ENCODE data around the gene GPSM1. TPM values are rescaled to one million over a fixed set of nuclear protein-coding genes. Genes with fewer than 3 reads are reported as not detected.

The GPSM1 gene
- total and polyA plus RNA-seq, 9 of the 15 experiments (the other 6 are each of a cell fraction or from before 2014, with no cell fraction given): 0.04 to 14.2 (median 3.1) TPM

GRCh38 chr9:136346157-136346481, 18.8 kb downstream of the GPSM1 start:
- in situ Hi-C loops (cut with MboI): loop anchor here (25.0 kb wide), 1 partner anchor 291 kb away; no protein-coding TSS in a partner anchor
- Histone ChIP-seq H2AFZ (ENCODE audit: low read depth, low read length) (peak overlapping the region; percentile 87), H3K4me3 (no peak overlapping the region), H3K27ac (ENCODE audit: extremely low read depth, low read depth, low read length) (peak overlapping the region; percentile 1; the same call in 1 of the 3 replicates), H3K27me3 (ENCODE audit: control insufficient read depth in 2 of 2, insufficient read depth in 2 of 2, low read length in 2 of 2) (no peaks in the 10 kb centered on the region), H3K79me2 (ENCODE audit: control insufficient read depth, insufficient read depth, low read length) (no peaks in the 10 kb centered on the region), H3K36me3 (ENCODE audit: control insufficient read depth, insufficient read depth, low read length) (no peaks in the 10 kb centered on the region), H3K9me1 (ENCODE audit: control insufficient read depth, insufficient read depth, low read length) (peaks cover 6% of the 10 kb centered on the region), H4K20me1 (replicated peaks; ENCODE audit: control insufficient read depth, insufficient read depth, low read length) (no peaks in the 10 kb centered on the region), H3K4me2 (ENCODE audit: insufficient read depth, low read length) (peak overlapping the region; percentile 66), H3K4me1 (replicated peaks in 1 of 2; ENCODE audit: control insufficient read depth in 2 of 2, insufficient read depth in 2 of 2, low read length in 2 of 2) (peaks cover 19 to 96% of the 10 kb centered on the region in 2 experiments), H3K9ac (ENCODE audit: insufficient read depth in 1 of 2, low read depth in 2 of 2, low read length in 2 of 2) (peak overlapping the region; percentile 34 to 91; a peak in 3 of 4 replicates), H3K9me3 (replicated peaks; ENCODE audit: control insufficient read depth, insufficient read depth, low read depth, low read length) (no peaks in the 10 kb centered on the region)
- TF ChIP-seq NRF1 (conservative IDR thresholded peaks at IDR 0.05 in 1 of 2, IDR thresholded peaks at IDR 0.05 in 1 of 2): 0 out of 4 replicates have a peak, but pooled peaks of 1 of the 2 experiments have one; percentile 9
- peak; percentile 4 for TF ChIP-seq SAP30 (IDR thresholded peaks at IDR 0.05; ENCODE audit: borderline replicate concordance, insufficient read depth, low read depth, low read length, poor library complexity, severe bottlenecking)
- peak; percentile 32; the same call in 1 of the 2 replicates for TF ChIP-seq RBFOX2 (IDR thresholded peaks at IDR 0.05; ENCODE audit: low read depth, low read length)
- TF ChIP-seq FOXP1 (CRISPR knock-in tag; IDR thresholded peaks at IDR 0.05): peak; percentile 33; the same call in 1 of the 2 replicates
- no peak for TF ChIP-seq RFX7 (CRISPR knock-in tag; IDR thresholded peaks at IDR 0.05)
- TF ChIP-seq XRCC4 (IDR thresholded peaks at IDR 0.05; ENCODE audit: extremely low read depth, insufficient read depth, insufficient read length): no peak
- peak; percentile 46; the same call in 1 of the 2 replicates for TF ChIP-seq USF1 (CRISPR knock-in tag; IDR thresholded peaks at IDR 0.05)
- peak; percentile 67 for TF ChIP-seq PCBP1 (IDR thresholded peaks at IDR 0.05; ENCODE audit: low read depth, low read length, poor library complexity, severe bottlenecking)
- peak; percentile 32; the same call in 1 of the 2 replicates for TF ChIP-seq ZNF143 (CRISPR knock-in tag; IDR thresholded peaks at IDR 0.05)
- no peak for TF ChIP-seq YY1 (IDR thresholded peaks at IDR 0.05; ENCODE audit: borderline replicate concordance in 1 of 3, control insufficient read depth in 1 of 3, extremely low read depth in 1 of 3, insufficient read depth in 3 of 3, insufficient read length in 1 of 3, insufficient replicate concordance in 2 of 3, low read depth in 1 of 3, low read length in 2 of 3)
- ChIA-PET POLR2A (interaction anchor here (0.6 to 1.4 kb wide), 8 partner anchors 11 to 681 kb away, joined by 3 to 11 read pairs (median 4); partner anchors contain the start of genes DNLZ, ENTR1 and PMPCA), CTCF (ENCODE audit: low intra/inter-chr PET ratio) (interaction anchor here (0.6 to 1.8 kb wide), 2 partner anchors 17 to 54 kb away, joined by 3 to 7 read pairs; partner anchors contain the start of genes DNLZ and SNAPC4)
- no TSS peak for BruUV-seq (replicated peaks)
- intact Hi-C loops (cut with micrococcal nuclease): no loop called here
- DNase-seq (ENCODE audit: extremely low read depth in 1 of 4, low spot score in 3 of 4): no peak
- no peak for FAIRE-seq
- ATAC-seq: no peak
- 47% methylated on average over 8 of the region's 10 CpGs for WGBS (ENCODE audit: insufficient coverage, low coverage, missing lambda C conversion rate)

Data from K562 (cell line).